ENCODE results near the gene HLX.

HLX gene

DNA sequence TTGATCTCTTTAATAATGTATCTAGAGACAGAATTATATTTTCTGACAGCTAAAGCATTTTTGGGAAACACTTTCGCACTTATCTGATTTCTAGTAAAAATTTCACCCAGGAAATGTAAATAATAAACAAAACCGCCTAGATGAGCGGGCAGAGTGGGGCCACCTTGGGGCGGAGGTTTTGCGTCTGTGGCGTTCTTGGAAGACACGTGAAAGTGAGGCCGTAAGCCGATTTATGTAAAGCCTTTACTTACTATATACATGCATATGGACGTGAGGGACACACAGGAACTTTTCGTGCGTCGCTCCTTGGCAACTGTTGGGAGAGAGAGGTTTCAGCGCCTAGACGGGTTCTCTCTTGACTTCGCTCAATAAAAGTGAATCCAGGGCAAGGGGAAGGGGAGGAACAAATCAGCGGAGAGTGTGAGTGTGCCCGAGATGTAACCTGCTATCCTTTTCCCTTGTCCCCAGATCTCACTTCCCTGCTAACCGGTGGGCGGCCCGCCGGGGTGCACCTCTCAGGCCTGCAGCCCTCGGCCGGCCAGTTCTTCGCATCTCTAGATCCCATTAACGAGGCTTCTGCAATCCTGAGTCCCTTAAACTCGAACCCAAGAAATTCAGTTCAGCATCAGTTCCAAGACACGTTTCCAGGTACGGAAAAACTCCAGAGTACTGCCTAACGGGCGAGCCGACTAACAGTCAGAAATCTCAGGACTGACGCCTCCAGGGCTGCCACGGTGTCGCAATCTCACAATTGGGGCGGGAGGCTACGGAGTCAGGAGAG is 1.7 kb downstream of the HLX start:
- in situ Hi-C loops (cut with MboI; ENCODE audit: low sequenced_read_pairs), result loop anchor here (25.0 kb wide), 1 partner anchor 856 kb away; the partner anchor contains the start of gene DUSP10

DNA sequence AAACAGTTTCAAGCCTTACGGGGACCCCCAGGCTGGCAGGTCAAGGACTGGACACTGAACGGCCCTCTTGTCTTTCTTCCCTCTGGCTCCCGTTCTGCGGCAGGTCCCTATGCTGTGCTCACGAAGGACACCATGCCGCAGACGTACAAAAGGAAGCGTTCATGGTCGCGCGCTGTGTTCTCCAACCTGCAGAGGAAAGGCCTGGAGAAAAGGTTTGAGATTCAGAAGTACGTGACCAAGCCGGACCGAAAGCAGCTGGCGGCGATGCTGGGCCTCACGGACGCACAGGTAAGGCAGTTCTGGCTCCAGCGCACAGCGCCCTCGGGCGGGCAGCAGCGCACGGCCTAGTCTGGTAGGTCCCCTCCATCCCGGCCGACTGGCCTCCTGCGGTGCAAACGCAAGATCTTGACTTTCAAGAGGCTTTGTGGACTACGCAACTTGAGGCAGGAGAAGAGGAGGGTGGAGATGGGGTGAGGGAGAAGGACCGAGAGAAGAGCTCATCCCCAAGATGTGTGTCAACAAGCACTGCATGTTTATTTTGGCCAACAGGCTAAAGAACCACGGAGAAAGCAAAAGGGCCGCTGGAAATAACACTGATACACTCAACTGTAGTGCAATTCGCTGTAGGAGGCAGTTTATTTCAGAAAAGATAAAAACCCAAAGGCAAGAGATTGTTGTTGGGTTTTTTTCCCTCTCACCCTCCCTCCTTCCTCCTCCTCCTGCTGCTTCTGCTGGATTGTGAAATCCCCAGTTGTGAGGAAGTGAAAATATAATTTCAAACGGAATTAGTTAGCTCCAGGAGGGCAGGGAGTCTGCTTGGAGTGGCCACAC is 3.0 kb downstream of the HLX start:
- in situ Hi-C loops (cut with MboI; ENCODE audit: low sequenced_read_pairs), result loop anchor here (25.0 kb wide), 1 partner anchor 855 kb away; the partner anchor contains the start of gene DUSP10

DNA sequence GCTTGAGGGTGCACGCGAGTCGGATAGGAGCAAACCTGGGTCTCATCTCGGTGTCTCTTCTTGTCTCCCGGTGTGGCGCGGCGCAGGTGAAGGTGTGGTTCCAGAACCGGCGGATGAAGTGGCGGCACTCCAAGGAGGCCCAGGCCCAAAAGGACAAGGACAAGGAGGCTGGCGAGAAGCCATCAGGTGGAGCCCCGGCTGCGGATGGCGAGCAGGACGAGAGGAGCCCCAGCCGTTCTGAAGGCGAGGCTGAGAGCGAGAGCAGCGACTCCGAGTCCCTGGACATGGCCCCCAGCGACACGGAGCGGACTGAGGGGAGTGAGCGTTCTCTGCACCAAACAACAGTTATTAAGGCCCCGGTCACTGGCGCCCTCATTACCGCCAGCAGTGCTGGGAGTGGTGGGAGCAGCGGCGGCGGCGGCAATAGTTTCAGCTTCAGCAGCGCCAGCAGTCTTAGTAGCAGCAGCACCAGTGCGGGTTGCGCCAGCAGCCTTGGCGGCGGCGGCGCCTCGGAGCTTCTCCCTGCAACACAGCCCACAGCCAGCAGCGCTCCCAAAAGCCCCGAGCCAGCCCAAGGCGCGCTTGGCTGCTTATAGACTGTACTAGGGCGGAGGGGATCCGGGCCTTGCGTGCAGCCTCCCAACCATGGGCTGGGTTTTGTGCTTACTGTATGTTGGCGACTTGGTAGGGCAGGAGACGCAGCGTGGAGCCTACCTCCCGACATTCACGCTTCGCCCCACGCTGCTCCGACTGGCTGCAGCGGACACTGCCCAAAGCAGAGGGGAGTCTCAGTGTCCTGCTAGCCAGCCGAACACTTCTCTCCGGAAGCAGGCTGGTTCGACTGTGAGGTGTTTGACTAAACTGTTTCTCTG is 5.1 kb downstream of the HLX start:
- in situ Hi-C loops (cut with MboI; ENCODE audit: low sequenced_read_pairs), result loop anchor here (25.0 kb wide), 1 partner anchor 853 kb away; the partner anchor contains the start of gene DUSP10

DNA sequence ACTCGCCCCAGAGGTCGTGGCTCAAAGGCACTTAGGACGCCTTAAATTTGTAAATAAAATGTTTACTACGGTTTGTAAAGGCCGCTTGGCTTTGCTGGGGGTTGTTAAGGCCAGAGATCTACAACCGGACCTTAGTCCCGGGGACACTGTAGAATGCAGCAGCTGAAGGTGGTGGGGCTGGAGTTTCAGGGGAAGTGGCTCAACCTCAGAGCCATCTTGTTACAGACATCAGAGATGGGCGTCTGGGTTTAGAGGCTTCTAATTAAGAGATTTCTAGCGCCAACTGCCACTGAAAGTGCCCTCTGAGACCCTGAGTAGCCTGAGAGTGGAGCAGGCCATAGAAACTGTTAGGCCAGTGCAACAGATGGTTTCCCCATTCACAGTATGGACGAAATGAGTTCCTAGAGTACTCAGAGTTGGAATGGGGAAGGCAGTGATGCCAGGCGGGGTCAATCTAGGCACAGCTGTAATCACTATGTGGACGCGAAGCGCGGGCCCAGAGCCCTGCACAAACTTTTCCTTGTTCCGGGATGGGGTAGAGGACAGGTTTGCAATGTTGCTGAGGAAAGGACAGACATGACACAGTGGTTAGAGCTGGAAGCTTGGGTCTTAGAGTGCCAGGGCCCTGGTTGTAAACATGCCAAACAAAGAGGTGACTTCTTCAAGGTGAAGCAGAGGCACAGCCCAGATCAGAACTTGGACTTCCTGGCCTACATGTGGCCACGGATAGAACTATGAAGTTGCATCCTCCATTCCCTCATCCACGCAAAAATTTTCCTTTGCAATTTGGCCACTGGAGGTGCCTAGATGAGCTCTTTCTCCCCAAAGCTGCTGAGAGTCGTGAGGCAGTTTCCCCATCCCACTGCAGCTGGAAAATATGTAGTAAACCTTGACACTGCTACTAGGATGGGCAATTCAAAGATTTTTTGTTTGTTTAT is 6.0 kb downstream of the HLX start:
- in situ Hi-C loops (cut with MboI; ENCODE audit: low sequenced_read_pairs), result loop anchor here (25.0 kb wide), 1 partner anchor 852 kb away; the partner anchor contains the start of gene DUSP10

DNA sequence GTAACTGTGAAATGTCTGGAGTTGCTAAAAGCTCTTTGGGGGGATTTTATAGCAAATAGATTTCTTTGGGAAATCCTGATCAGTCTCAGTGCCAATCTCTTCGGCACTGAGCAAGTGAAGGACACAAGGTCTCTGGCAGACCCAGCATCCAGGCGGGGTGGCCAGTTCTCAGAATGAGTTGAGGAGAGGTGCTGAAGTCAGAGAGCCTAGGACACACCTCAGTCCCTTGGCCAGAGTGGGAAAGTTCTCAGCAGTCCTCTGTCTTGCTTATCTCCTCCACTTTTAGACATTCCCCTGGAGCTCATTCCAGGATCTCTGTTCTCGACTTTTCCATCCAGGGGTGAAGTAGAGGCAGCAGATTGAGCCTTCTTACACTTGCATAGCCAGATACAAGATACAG is 6.7 kb downstream of the HLX start:
- in situ Hi-C loops (cut with MboI; ENCODE audit: low sequenced_read_pairs), result loop anchor here (25.0 kb wide), 1 partner anchor 851 kb away; the partner anchor contains the start of gene DUSP10

DNA sequence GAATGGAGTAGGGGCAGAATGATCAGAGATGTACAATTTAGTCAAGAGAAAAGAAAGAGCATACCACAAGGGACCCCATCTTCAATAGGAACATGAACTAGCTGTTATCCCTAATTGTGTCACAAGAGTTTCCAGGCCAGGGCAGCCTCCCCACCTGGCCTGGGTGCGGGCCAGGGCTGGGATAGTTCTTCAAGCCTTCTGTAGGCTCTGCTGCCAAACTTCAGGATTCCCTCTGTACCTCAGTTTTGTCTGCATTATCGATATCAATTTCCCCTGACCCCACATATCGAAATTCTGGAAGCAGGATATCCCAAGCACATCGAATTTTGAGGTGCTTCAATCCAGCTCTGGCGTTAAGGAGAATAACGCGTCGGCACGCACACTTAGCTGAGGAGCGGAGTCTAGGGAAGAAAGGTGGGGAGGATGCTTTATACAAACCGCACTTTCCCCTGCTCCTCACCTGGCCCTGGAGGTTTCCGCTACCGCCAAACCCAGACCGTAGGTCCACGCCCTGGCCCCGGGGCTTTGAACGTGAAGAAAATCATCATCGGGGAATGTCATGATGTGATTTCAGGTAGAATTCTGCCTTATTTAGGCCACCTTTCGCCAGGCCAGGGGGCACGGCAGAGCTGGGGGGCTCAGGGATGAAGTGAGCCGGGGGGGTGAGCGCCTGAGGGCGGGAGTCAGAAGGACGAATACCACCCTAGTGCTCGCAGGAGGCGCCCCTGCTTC is 7.4 kb downstream of the HLX start:
- in situ Hi-C loops (cut with MboI; ENCODE audit: low sequenced_read_pairs), result loop anchor here (25.0 kb wide), 1 partner anchor 851 kb away; the partner anchor contains the start of gene DUSP10

DNA sequence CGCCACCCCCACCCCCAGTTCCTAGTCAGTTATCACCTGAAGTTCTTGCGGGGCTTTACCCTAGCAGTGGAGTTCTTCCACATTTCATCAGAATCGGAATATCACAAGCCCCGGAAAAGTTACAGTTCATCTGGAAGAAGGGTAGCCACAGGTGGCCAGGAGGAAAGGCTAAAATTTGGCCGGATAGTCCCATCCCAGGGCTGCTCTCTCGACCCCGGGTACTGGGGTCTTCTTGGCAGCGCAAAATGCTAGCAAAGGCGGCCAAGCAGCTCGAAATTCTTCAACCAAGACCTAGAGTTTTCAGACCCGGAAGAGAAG is 7.9 kb downstream of the HLX start:
- in situ Hi-C loops (cut with MboI; ENCODE audit: low sequenced_read_pairs), result loop anchor here (25.0 kb wide), 1 partner anchor 850 kb away; the partner anchor contains the start of gene DUSP10

DNA sequence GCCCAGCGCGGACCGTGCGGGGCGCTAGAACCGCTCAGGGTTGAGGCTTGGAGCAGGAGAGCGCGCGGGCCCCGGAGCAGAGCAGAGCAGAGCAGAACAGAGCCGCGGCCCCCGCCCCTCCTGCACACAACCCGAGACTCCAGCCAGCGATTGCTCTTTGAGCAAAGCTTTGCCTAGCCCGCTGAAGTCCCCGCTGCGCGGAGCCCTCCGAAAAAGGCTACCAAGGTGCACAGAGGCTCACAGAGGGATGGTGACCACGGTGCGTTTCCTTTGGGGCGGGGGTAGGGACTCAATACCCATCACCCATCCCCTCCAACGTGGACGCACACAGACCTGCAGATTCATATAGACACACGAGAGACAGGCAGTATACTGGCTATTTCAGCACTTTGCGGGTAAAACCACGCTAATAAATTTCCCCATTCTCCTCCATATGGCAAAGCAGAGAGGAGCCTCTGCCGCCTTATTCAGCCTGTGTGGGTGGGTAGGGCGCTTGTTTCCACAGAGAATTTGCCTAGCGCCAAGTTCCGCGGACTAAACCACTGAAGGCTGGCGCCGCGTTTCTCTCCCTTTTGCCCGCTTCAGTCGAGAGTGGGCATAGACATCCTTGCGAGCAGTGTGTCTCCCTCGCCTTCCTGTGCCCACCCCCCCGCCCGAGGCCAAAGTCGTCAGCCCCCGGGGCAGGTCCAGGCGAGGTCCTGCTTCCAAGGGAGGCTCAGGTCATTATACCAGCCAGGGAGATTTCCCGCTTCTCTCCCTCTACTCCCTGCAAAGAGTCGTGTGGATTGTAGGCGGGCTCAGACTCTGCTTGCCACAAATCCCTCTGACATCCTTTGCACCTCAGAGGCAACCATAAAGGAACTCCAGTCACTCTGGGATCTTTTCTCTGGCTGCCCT is 8.5 kb downstream of the HLX start:
- in situ Hi-C loops (cut with MboI; ENCODE audit: low sequenced_read_pairs), result loop anchor here (25.0 kb wide), 1 partner anchor 850 kb away; the partner anchor contains the start of gene DUSP10

DNA sequence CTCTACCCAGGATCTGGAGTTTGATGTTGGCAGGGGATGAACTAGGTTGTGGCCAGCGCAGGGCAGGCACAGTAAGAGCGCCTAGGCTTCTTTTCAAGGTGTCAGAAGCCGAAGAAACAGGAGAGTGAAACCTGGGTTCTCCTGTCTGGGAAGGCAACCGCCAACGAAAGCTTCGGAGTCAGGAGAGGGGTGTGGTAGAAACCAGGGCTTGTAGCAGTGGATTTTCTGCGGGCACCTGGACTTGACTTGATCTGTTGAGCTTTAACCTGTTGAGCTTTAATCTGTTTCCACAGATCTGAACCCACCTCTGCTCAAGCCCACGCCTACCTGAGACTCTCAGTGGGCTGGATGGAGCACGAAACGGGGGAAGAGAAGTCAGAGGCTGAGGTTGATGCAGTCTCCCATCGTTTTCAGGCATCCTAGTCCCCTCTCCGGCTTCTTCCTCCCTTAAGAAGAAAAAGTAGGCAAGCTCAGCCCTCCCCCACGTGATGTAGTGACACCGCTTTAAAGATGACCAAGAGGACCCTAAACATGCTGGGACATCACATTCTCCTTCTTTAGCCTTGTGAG is 9.3 kb downstream of the HLX start:
- in situ Hi-C loops (cut with MboI; ENCODE audit: low sequenced_read_pairs), result loop anchor here (25.0 kb wide), 1 partner anchor 849 kb away; the partner anchor contains the start of gene DUSP10

DNA sequence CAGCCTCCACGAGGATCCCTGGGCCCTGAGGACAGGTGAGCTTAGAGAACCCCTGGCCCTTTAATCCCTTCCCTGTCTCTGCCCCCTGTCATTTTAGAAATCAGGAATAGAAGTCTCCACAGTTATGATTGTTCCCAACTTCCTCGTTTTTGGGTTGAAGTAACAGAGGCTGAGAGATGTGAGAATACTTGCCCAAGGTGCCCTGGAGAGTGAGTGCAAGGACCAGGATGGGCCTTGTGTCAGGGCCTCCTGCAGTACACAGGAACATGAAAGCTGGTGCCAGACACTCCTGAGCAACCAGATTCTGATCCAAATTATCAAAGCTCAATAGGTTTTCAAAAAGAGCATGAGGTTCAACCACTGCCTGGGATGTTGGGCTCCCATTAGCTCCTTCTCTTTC is 10.1 kb downstream of the HLX start:
- in situ Hi-C loops (cut with MboI; ENCODE audit: low sequenced_read_pairs), result loop anchor here (25.0 kb wide), 1 partner anchor 848 kb away; the partner anchor contains the start of gene DUSP10

DNA sequence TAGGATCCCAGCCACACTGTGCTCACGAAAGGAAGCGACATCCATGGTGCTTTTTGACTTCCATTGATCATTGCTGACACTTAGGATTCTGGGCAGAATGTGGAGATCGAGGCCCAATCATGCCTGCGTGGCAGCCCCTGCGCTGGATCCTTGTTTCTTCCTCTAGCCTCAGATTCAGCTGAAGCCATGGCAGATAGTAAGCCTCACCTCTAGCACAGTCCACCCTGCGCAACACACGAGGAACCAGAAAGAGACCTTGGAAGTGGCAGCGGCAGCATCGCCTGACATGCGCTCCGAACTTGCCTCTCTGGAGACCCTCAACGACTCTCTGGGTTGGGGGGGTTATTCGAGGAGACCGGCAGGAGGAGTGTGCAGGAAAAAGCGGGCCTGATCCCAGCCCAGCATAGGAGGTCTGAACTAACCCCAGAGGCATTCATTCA is 10.6 kb downstream of the HLX start:
- in situ Hi-C loops (cut with MboI; ENCODE audit: low sequenced_read_pairs), result loop anchor here (25.0 kb wide), 1 partner anchor 847 kb away; the partner anchor contains the start of gene DUSP10

DNA sequence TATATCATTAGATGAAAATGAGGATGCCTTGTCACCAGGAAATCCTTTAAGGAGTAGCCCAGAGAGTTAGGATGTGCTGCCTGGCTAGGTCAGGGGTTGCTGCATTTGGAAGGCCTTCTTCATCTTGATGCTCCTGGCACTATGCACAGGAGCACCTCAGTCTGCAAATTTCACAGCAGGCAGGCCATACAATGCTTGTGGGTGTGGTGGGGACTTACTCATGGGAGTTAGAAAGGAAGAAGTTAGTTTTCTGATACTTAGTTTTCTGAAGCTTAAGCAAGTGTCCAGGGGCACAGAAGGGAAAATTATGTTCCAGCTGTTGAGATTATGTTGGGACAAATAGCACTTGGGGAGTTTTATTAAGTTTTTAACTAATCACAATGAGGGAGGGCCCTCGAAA is 11.4 kb downstream of the HLX start:
- in situ Hi-C loops (cut with MboI; ENCODE audit: low sequenced_read_pairs), result loop anchor here (25.0 kb wide), 1 partner anchor 847 kb away; the partner anchor contains the start of gene DUSP10

DNA sequence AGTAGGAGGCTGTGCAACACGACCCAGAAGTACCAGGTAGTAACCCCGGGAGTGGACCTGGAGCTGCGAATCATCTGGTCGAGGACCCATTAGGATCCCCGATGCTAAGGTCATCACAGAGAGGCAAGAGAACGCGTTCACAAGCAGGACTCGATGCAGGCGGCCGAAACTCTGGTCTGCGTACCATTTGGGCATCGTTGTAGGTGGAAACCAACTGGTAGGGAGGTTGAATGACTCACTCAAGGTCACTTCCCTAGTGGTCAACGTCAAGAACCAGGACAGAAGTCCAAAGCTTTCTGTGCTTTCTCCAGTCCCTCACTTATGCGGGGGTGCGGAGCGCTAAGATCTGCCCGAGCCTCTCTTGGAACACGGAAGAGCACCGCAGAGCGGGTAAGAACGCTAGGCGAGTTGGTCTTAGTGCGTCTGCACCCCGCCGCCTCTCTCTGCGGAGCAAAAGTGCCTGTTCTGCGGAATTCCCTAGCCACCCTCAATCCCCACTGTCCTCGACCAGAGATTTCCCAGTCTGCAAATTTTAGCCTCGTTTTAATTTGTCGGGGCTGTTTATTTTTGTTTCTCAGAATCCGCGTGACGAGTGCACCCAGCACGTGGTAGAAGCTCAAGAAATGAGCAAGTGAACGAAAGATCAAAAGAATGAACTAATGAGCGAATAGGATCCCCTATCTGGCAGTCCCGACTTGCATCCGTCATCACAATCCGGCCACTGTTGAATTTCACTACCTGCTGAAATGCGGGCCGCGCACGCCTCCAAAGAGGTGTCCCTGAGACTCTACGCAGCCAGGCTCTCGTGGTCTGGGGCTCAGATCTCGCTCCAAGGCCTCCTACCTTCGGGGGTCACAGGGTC is 12.2 kb downstream of the HLX start:
- in situ Hi-C loops (cut with MboI; ENCODE audit: low sequenced_read_pairs), result loop anchor here (25.0 kb wide), 1 partner anchor 846 kb away; the partner anchor contains the start of gene DUSP10

DNA sequence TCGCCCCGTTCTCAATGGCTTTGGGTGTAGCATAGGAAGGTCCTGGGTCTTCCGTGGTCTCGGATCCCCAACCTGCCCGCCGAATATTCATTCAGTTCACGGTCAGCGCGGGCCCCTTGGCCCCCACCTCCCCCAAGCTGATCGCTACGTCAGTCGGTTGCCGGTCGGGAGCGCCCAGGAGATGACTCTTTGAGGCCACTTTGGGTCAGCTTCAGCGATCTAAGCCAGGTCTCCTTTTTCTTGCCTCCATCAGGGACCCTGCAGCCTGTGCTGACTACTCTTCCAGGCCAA is 12.8 kb downstream of the HLX start:
- in situ Hi-C loops (cut with MboI; ENCODE audit: low sequenced_read_pairs), result loop anchor here (25.0 kb wide), 1 partner anchor 845 kb away; the partner anchor contains the start of gene DUSP10

DNA sequence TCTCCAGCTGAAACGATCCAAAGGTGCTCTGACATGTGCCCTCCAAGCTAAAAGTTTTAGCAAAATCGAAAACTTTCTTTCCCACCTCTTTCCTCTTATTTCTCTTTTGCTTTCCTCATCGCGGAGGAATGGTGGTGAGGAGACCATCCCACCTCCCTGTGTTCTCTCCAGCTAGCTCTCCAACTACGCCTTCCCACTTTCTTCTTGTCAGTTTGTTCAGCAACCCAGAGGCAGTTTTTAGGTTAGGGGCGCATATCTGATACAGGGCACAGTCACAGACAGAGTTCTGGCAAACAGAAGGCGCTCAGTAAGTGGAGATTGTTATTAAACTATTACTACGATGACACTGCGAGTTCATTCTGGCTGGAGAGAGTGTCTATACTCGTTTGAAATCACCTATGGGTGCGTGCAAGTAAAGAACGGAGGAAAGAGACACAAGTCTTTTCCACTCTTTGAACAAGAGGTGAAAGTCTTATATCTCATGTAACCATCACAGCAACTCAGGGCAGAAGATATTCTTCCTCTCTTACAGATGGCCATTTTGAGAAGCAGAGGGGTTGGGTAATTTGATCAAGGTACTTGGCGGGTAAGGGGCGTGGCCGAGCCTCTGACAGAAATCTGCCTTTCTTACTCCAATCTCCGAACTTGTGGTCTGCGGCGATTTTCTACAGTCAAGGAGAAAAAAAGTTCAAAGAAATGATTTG is 13.9 kb downstream of the HLX start:
- in situ Hi-C loops (cut with MboI; ENCODE audit: low sequenced_read_pairs), result loop anchor here (25.0 kb wide), 1 partner anchor 844 kb away; the partner anchor contains the start of gene DUSP10

DNA sequence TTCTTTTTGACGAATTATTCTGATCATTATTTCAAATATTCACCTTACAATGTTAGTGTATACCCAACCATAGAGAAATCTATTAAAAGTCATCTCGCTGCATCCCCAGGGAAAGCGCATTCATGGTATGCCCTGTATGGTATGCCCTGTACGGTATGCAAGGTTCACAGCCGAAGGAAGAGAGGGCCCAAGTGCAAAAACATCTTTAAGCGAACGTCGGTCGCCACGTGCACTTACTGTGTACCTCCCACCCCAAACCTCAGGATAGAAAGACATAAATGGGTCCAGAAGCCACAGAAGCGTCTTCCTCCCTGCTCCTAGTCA is 14.4 kb downstream of the HLX start:
- in situ Hi-C loops (cut with MboI; ENCODE audit: low sequenced_read_pairs), result loop anchor here (25.0 kb wide), 1 partner anchor 844 kb away; the partner anchor contains the start of gene DUSP10

Measured in HL-60/S4 treated with retinoic acid at 250 ng/mL for 4 days and 3 days (cell line).